Stimulated activated CD8-positive, alpha-beta memory T cell treated with anti-CD3 and anti-CD28 coated beads, Interleukin-4, amount 100 ng/mL, for 4 hours (primary cell): ENCODE results near the gene NAV1.
"Not testable (repeated sequence)": the region's sequence is repeated elsewhere in the genome, so short reads cannot be mapped to it uniquely, and the experiment has no call there.

Experiments
- DNase-seq, 2 donors: peaks; one replicate each; pipeline ENCODE4 v3.0.0-alpha.2; 2020; ENCODE audit warnings: low read depth in 2 of 2, low spot score in 1 of 2

Gene NAV1, protein sequence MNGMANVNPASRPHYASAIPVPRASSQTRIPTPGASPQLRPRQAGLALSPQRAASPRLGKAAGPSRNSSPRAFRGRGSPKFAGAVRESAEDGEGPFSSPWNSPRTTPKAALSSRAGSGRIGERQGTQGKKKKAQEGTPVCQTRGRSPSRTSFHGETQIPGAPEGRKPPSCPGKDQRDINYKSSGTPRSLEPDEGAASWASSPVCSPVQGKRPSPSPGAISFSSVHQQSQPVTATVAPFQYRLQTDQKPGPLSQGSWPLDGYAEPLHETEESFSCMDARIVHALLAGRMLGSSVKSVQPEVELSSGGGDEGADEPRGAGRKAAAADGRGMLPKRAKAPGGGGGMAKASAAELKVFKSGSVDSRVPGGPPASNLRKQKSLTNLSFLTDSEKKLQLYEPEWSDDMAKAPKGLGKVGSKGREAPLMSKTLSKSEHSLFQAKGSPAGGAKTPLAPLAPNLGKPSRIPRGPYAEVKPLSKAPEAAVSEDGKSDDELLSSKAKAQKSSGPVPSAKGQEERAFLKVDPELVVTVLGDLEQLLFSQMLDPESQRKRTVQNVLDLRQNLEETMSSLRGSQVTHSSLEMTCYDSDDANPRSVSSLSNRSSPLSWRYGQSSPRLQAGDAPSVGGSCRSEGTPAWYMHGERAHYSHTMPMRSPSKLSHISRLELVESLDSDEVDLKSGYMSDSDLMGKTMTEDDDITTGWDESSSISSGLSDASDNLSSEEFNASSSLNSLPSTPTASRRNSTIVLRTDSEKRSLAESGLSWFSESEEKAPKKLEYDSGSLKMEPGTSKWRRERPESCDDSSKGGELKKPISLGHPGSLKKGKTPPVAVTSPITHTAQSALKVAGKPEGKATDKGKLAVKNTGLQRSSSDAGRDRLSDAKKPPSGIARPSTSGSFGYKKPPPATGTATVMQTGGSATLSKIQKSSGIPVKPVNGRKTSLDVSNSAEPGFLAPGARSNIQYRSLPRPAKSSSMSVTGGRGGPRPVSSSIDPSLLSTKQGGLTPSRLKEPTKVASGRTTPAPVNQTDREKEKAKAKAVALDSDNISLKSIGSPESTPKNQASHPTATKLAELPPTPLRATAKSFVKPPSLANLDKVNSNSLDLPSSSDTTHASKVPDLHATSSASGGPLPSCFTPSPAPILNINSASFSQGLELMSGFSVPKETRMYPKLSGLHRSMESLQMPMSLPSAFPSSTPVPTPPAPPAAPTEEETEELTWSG (N-terminal part only)

GRCh38 chr1:201538612-201539551 lies at the start of gene NAV1:
TSS of gene NAV1 (plus strand) at chr1:201539127. CDS start at chr1:201622885, 83,758 bp downstream.
- DNase-seq = no peak

DNA sequence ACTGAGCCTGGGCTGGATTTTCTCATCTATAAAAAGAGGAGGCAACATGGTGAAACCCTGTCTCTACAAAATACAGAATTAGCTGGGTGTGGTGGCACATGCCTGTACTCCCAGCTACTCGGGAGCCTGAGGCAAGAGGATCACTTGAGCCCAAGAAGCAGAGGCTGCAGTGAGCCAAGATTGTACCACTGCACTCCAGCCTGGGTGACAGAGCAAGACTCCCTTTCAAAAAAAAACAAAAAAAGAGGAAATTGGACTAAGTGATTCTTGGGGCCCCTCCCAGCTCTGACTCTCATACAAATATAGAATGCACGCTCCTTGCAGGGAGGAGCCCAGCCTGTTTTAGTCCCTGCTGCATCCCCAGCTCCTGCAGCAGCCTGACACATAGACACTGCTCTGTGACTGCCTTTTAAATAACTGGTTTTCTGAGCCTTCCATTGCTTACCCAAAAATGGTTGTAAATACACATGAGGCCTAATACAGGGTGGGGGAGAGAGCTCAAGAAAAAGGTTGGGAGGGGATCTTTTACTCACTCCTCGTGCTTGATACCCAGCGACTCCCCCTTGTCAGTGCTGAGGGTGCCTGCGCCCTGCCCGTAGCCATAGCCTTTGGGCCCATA lies 49.2 kb upstream of the NAV1 start:
- no peak for DNase-seq

GRCh38 chr1:201490708-201491131 lies 48.2 kb upstream of the NAV1 start:
- DNase-seq = no peak

GRCh38 chr1:201491896-201492511 lies 46.9 kb upstream of the NAV1 start:
- DNase-seq = no peak

DNA sequence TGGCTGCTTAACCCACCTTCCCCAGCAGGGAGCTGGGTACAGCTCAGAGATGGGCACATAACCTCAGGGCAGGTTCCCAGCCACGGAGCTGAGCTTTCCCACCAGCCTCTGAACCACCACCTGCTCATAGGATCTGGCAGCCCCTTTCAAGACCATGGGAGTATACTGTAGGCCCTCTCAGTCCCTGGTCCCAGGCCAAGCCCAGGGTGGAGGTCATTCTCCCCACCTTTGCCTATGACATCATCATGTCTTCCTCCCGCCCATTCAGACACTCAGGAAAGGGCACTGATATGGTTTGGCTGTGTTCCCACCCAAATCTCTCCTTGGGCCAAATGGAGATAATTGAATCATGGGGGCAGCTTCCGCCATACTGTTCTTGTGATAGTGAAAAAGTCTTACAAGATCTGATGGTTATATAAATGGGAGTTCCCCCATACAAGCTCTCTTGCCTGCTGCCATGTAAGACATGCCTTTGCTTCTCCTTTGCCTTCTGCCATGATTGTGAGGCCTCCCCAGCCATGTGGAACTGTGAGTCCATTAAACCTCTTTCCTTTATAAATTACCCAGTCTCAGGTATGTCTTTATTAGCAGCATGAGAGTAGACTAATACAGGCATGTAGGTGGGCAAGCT lies 45.8 kb upstream of the NAV1 start:
- not testable (repeated sequence) for DNase-seq

- no peak for DNase-seq
These were observed 44.9 kb upstream of the NAV1 start for GRCh38 chr1:201493757-201494617.

DNA sequence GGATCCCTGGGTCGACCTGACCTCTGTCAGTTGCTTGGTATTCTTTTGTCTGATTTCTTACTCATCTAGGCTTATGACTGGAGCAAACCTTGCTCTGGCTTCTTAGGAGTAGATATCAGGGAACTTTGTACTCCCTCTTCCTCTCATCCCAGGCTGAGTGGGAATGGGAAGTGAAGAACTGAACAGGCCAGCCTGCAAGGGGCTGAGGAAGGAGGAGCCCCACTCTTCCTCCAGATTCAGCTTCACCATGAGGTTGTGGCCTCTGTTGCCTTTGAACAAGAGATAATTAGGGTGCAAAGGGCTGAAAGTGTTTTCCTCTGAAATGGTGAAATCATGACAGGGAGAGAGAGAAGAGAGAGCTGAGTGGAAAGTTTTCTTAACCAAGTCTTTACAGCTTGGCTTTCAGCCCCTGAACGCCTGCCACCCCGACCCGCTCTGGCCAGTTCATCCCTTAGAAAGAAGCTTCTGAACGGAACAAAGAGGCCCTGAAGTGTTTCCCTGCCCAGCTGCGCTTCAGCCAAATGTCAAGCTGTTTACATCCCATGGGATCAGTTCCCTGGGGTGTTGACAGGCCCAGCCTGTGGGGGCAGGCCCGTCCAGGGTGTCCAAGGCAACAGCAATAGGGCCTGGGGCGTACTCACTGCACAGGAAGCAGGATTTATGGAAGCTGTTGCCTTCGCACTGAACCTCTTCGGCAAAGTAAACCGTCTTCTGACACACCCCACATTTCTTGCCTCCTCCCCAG lies 43.2 kb upstream of the NAV1 start:
- DNase-seq = no peak

DNA sequence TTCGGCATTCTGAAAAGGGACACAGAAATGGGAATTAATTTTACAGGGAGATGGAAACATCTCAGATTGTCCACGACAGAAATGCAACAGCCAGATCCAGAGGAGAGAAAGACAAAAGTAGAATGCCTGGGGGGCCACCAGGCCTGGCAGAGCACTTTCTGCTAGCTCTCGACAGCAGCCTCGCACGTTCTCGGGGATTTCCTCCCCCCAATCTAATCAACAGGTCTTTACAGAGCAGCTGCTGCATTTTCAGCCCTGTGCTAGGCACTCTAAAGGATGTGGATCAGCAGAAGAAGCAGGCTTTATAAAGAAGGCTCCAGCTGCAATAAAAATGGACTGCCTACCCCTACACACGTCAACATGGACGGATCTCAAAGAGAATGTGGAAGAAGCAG lies 42.6 kb upstream of the NAV1 start:
- no peak for DNase-seq

- no peak for DNase-seq
These were observed 40.9 kb upstream of the NAV1 start for GRCh38 chr1:201497935-201498509.

DNA sequence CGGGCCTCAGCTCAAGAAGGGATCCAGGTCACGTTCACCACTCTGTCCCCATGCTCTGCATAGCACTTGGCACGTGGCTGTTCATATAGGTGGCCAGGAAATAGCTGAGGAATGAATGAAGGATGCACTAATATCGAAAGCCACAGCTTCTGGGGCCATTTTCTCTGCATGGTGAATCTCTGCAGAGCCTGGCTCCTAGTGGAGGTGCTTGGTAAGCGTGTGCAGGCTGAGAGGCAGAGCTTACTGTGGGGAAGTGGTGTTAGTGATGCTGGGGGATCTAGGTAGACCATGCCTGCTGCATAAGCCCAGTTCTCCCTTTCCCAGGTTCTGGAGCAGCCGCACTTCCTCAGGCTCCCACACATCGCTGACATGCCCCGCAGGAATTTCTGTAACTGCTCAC lies 40.3 kb upstream of the NAV1 start:
- no peak for DNase-seq

DNA sequence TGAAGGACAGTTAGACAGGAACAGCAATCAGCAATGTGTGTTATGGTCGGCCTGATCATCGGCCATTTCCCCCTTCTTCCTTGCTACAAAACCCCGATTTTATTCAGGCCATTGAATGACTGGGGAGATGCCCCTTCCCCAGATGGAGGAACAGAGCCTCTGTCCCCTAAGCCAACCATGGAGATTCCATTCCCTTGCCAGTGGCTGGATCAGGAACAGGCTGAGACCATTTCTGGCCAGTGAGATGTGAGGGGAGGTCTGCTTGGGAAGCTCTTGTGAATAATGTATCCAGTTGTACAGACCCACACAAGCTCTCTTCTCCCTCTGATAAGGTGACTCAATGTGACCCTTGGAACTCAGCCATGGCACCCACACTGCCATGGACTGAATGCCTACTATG lies 39.7 kb upstream of the NAV1 start:
- no peak for DNase-seq

DNA sequence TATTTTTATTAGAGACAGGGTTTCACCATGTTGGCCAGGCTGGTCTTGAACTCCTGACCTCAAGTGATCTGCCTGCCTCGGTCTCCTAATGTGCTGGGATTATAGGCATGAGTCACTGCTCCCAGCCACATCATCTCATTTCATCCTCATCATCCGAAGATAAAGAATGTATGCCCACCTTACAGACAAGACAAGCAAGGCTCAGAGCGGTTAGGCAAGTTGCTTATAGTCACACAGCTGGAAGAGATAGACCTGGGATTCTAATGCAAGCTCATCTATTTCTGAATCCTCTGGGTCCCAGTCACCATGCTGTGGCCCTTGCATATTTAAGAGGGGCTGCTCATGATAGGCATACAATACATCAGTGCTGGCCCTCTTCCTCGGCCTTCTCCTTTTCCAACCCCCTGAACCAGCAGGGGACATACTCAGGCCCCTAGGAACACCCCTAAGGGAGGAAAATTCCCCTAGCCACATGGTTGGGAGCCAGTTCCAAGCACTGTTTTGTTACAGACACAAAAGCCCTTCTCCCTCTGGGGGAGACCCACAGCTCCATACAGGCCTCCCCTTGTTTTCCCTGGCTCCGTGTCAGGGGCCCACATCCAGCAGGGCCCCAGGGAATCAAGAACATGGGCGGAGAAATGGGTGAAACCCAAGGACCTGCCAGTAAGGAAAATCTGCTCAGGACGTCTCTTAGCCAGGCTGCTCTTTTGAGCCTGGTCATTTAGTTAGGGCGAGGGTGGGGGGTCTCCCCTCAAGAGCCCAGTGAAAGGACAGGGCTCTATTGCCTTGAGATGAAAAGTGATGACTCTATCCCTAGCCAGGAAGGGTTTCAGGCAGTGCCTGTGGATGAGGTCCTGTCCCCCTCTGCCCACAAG lies 38.9 kb upstream of the NAV1 start:
- no peak for DNase-seq

DNA sequence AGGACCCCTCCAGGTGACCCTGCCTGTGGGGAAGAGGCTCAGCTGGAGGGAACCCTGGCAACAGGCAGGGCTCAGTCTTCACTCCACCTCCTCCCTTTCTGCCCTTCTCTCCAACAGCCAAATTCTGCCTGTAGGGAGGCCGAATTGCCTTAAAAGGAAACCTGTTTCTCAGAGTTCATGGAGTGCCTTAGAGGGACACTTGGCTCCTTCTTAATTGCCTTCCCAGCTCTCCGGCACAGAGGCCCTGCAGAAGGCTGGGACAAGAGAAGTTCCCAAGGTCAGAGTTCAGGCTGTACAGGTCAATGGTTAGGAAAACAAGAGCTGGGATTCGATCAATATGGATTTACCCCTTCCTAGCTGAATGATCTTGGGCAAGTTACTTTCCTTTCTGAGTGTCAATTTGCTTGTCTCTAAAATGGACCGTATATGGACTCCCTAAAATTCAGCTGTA lies 38.2 kb upstream of the NAV1 start:
- no peak for DNase-seq

DNA sequence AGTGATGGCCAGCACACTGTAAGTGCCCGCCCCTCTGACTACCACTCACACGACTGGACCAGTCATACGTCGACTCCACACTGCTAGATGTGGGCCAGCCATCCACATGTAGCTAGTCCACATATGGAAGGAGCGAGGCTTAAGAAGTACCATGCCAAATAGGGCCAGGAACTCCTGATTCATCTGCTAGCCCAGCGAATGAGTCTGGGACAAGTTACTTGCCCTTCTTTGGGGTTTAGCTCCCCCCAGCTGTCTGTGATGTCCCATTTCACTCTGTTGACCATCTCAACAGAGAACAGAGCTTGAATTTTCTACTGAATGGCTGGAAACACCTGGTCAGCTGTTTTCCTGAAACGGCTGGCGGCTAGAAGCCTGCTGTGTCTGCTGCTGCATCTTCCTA lies 37.8 kb upstream of the NAV1 start:
- no peak for DNase-seq

GRCh38 chr1:201501812-201502510 lies 37.0 kb upstream of the NAV1 start:
- no peak for DNase-seq
